ENCODE measurements around the gene ASTN2. TPM values are rescaled to one million over a fixed set of nuclear protein-coding genes. Genes with fewer than 3 reads are reported as not detected.

ASTN2 gene
- total and polyA plus RNA-seq, 12 donors = 1.9 to 11.1 (median 4.0) TPM

GRCh38 chr9:116929621-116930020, 485.2 kb downstream of the ASTN2 start:
- Histone ChIP-seq H3K36me3 (no peaks in the 10 kb centered on the region), H3K4me3 (no peak overlapping the region), H3K27me3 (peaks cover 0 to 20% (median 0%) of the 10 kb centered on the region in 7 donors), H3K9me3 (no peaks in the 10 kb centered on the region), H3K4me1 (no peaks in the 10 kb centered on the region), H3K27ac (no peak overlapping the region)
- TF ChIP-seq CTCF (IDR thresholded peaks at IDR 0.05) = no peak
- WGBS, 2 donors = 67 to 73% methylated on average over 3 of the region's 3 CpGs
- no peak for ATAC-seq
- intact Hi-C loops (cut with DNase I) = no loop called here
- DNase-seq = no peak

GRCh38 chr9:116928884-116929283, 486.0 kb downstream of the ASTN2 start:
- no peaks in the 10 kb centered on the region for H3K4me1 ChIP-seq
- no peak for ATAC-seq
- no peak overlapping the region for H3K4me3 ChIP-seq
- no peaks in the 10 kb centered on the region for H3K36me3 ChIP-seq
- TF ChIP-seq CTCF (IDR thresholded peaks at IDR 0.05) = no peak
- intact Hi-C loops (cut with DNase I) = no loop called here
- no peak for DNase-seq
- H3K27me3 ChIP-seq = peaks cover 0 to 20% (median 0%) of the 10 kb centered on the region in 7 donors
- WGBS, 2 donors = 51 to 52% methylated on average over 4 of the region's 4 CpGs
- no peaks in the 10 kb centered on the region for H3K9me3 ChIP-seq
- H3K27ac ChIP-seq = no peak overlapping the region

DNA sequence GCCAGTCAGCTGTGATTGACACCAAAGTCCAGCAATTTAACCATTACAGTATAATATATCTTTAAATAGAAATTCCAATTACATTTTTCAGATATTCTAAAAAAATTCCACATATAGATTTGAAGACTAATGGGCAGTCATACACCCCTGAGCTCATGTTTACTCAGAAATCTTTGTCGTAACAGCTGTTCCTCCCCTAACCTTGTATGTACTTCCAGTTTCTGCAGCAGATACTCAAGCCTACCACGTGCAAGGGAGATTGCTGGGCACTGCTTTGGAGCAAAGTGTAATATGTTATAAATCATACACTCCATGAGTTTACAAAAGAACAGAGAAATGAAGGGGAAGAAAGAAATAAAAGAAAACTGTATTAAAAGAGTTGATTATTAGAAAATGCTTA, 486.6 kb downstream of the ASTN2 start:
- ATAC-seq = no peak
- no peaks in the 10 kb centered on the region for H3K9me3 ChIP-seq
- TF ChIP-seq CTCF (IDR thresholded peaks at IDR 0.05) = no peak
- H3K27ac ChIP-seq = no peak overlapping the region
- H3K36me3 ChIP-seq = no peaks in the 10 kb centered on the region
- DNase-seq = no peak
- H3K4me1 ChIP-seq = no peaks in the 10 kb centered on the region
- intact Hi-C loops (cut with DNase I) = no loop called here
- H3K27me3 ChIP-seq = peaks cover 0 to 23% (median 0%) of the 10 kb centered on the region in 7 donors
- H3K4me3 ChIP-seq = no peak overlapping the region
- WGBS, 2 donors = 42 to 52% methylated on average over 2 of the region's 2 CpGs

- Histone ChIP-seq H3K4me1 (no peaks in the 10 kb centered on the region), H3K36me3 (no peaks in the 10 kb centered on the region), H3K27me3 (peaks cover 0 to 23% (median 0%) of the 10 kb centered on the region in 7 donors), H3K4me3 (no peak overlapping the region), H3K27ac (no peak overlapping the region), H3K9me3 (no peaks in the 10 kb centered on the region)
- no peak for DNase-seq
- no peak for TF ChIP-seq CTCF (IDR thresholded peaks at IDR 0.05)
- no peak for ATAC-seq
- intact Hi-C loops (cut with DNase I) = no loop called here
- WGBS, 2 donors = 45 to 50% methylated on average over 3 of the region's 3 CpGs
These were observed 487.1 kb downstream of the ASTN2 start for GRCh38 chr9:116927726-116928125.
